Gastrocnemius medialis (tissue), 4 donors: ENCODE results near the gene ITGB5.

Experiments used
- CTCF ChIP-seq, 5 experiments: fragments of 450-650 bp in 3 of 5; fragments of 200-600 bp in 2 of 5; sonication (generic) in 2 of 5; IDR thresholded peaks in 4 of 5; conservative IDR thresholded peaks in 1 of 5; 1 replicate in 4 of 5; 2 replicates in 1 of 5; pipeline ENCODE4 v1.5.1; 2016 to 2019; ENCODE audit warnings: antibody characterized with exemption in 5 of 5, mild to moderate bottlenecking in 3 of 5, moderate library complexity in 3 of 5
- POLR2A ChIP-seq, 2 donors: fragments of 450-650 bp; IDR thresholded peaks; one replicate each; pipeline ENCODE4 v1.6.1; 2017; ENCODE audit warnings: antibody characterized with exemption in 2 of 2, mild to moderate bottlenecking in 2 of 2, moderate library complexity in 2 of 2

GRCh38 chr3:124860599-124860998 is 26.6 kb downstream of the ITGB5 start:
- no peak for TF ChIP-seq CTCF (IDR thresholded peaks at IDR 0.05 in 4 of 5, conservative IDR thresholded peaks at IDR 0.05 in 1 of 5)
- TF ChIP-seq POLR2A (IDR thresholded peaks at IDR 0.05) = no peak
